Brain microvascular endothelial cell (primary cell): ENCODE measurements around the gene MMP11.

Experiments
- DNase-seq: peaks from one replicate; pipeline ENCODE4 v3.0.0-alpha.2; 2020
- H3K27ac ChIP-seq: fragments of 250-450 bp; sonication (Bioruptor Pico); 2 replicates; pipeline ENCODE4 v1.5.1; 2020; ENCODE audit warnings: mild to moderate bottlenecking, moderate library complexity
- H3K27me3 ChIP-seq: fragments of 250-450 bp; sonication (Bioruptor Pico); replicated peaks from 2 replicates; pipeline ENCODE4 v1.5.1; 2020; ENCODE audit warnings: mild to moderate bottlenecking
- H3K36me3 ChIP-seq: fragments of 250-450 bp; sonication (Bioruptor Pico); replicated peaks from 2 replicates; pipeline ENCODE4 v1.5.1; 2020; ENCODE audit warnings: mild to moderate bottlenecking
- H3K4me3 ChIP-seq: 2 replicates; pipeline ENCODE4 v1.5.1; 2011; ENCODE audit warnings: low read depth, mild to moderate bottlenecking, control low read depth, low read length, moderate library complexity
- CTCF ChIP-seq: IDR thresholded peaks from 2 replicates; pipeline ENCODE4 v1.5.1; 2011; ENCODE audit warnings: low read depth, mild to moderate bottlenecking, moderate library complexity, low read length, control low read depth, inconsistent platforms; ENCODE audit errors: missing control alignments
- in situ Hi-C: cut with HindIII; loops from 2 replicates; pipeline ENCODE4 v1.10.0; 2017; ENCODE audit warnings: low sequenced_read_pairs, low pct_ligation_motif_present

The MMP11 gene

GRCh38 chr22:23828800-23829680, 56.4 kb downstream of the MMP11 start:
- in situ Hi-C loops = no loop called here
- no peak overlapping the region for H3K4me3 ChIP-seq
- H3K36me3 ChIP-seq = peaks cover 48% of the 10 kb centered on the region
- no peaks in the 10 kb centered on the region for H3K27me3 ChIP-seq
- DNase-seq = no peak
- no peak for TF ChIP-seq CTCF
- no peak overlapping the region for H3K27ac ChIP-seq

GRCh38 chr22:23829845-23830372, 57.3 kb downstream of the MMP11 start:
- no peak overlapping the region for H3K4me3 ChIP-seq
- no peak overlapping the region for H3K27ac ChIP-seq
- in situ Hi-C loops = no loop called here
- no peak for TF ChIP-seq CTCF
- H3K36me3 ChIP-seq = peaks cover 49% of the 10 kb centered on the region
- peak; percentile 67 for DNase-seq
- H3K27me3 ChIP-seq = no peaks in the 10 kb centered on the region

GRCh38 chr22:23831261-23831660, 58.6 kb downstream of the MMP11 start:
- Histone ChIP-seq H3K36me3 (peaks cover 41% of the 10 kb centered on the region), H3K27ac (no peak overlapping the region), H3K4me3 (no peak overlapping the region), H3K27me3 (no peaks in the 10 kb centered on the region)
- TF ChIP-seq CTCF = no peak
- in situ Hi-C loops = no loop called here
- DNase-seq = no peak

- in situ Hi-C loops = no loop called here
- Histone ChIP-seq H3K36me3 (peaks cover 40% of the 10 kb centered on the region), H3K27me3 (no peaks in the 10 kb centered on the region), H3K4me3 (no peak overlapping the region), H3K27ac (no peak overlapping the region)
- TF ChIP-seq CTCF = no peak
- no peak for DNase-seq
Observed at GRCh38 chr22:23831781-23832180, 59.1 kb downstream of the MMP11 start.

- H3K36me3 ChIP-seq = peaks cover 33% of the 10 kb centered on the region
- no peak overlapping the region for H3K27ac ChIP-seq
- in situ Hi-C loops = no loop called here
- TF ChIP-seq CTCF = no peak
- no peak for DNase-seq
- H3K27me3 ChIP-seq = no peaks in the 10 kb centered on the region
- H3K4me3 ChIP-seq = no peak overlapping the region
Observed at GRCh38 chr22:23832226-23833016, 59.8 kb downstream of the MMP11 start.
